ENCODE results near the gene PRAMEF2. TPM values are rescaled to one million over a fixed set of nuclear protein-coding genes. Genes with fewer than 3 reads are reported as not detected.
"Not testable (repeated sequence)": the region's sequence is repeated elsewhere in the genome, so short reads cannot be mapped to it uniquely, and the experiment has no call there.

The PRAMEF2 gene
- total RNA-seq, 2 experiments from 2014 or later, result not detected

DNA sequence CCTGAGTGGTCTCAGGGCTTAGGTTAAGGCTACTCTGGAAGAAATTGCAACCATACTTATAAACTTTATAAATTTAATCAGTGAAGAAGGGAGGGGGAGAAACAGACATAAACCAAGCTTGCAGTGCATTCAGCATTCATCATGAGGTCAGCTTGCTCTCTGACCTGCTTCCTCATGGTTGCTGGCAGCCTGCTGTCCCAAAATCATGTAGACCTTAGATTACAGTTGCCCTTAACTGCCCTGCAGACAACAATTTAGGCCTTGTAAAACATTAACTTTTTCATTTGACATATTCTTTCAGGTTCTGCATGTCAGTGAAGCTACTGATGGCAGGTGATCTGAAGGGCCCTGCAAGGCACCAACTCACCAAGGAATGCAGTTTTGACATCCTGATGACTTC is 42.3 kb downstream of the PRAMEF2 start:
- H3K9me3 Mint-ChIP-seq; H3K4me3 Mint-ChIP-seq; intact Hi-C loops (cut with micrococcal nuclease); CTCF ChIA-PET; H3K27ac Mint-ChIP-seq; H3K36me3 Mint-ChIP-seq (ENCODE audit: low read depth); DNase-seq; H3K4me1 Mint-ChIP-seq (ENCODE audit: low read depth); H3K27me3 Mint-ChIP-seq (ENCODE audit: low read depth): not testable (repeated sequence)

DNA sequence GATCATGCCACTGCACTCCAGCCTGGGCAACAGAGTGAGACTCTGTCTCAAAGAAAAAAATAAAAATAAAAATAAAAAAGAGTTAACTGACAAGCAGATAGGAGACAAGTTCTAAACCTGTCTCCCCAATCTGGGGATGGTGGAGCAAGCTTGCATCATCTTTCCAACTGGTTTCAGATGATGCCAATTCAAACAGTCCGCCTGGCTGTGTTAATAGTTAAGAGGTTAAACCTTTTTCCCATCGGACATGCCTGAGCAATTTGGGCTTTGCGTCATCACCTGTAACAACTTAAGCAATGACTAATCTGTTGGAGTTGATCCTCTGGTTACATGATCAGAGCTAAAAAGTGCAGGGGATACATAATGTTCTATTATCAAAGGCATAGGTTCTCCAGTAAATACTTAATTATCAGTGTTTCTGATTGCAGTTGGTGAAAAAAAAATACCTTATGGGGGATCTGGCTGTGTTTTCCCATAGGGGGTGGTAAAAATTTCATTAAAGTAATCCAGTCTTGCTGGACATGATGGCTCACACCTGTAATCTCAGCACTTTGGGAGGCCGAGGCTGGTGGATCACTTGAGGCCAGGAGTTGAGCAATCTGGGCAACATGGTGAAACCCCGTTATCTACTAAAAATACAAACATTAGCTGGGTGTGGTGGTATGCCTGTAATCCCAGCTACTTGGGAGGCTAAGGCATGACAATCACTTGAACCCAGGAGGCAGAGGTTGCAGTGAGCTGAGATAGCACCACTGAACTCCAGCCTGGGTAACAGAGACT is 47.1 kb downstream of the PRAMEF2 start:
- H3K27me3 Mint-ChIP-seq (ENCODE audit: low read depth); H3K4me1 Mint-ChIP-seq (ENCODE audit: low read depth); CTCF ChIA-PET; H3K27ac Mint-ChIP-seq; H3K9me3 Mint-ChIP-seq; intact Hi-C loops (cut with micrococcal nuclease); DNase-seq; H3K36me3 Mint-ChIP-seq (ENCODE audit: low read depth); H3K4me3 Mint-ChIP-seq: not testable (repeated sequence)

Other genes with a start within 250 kb of the PRAMEF2 start
- gene DHRS3, start 238.9 kb upstream of the PRAMEF2 start, total RNA-seq, result 10 to 100 TPM; 45.5 to 45.7 TPM
- not detected for gene AADACL4, start 213.0 kb upstream of the PRAMEF2 start, total RNA-seq
- gene AADACL3, start 141.0 kb upstream of the PRAMEF2 start, total RNA-seq, result not detected
- not detected for gene CFAP107, start 110.9 kb upstream of the PRAMEF2 start, total RNA-seq
- not detected for gene PRAMEF12, start 83.3 kb upstream of the PRAMEF2 start, total RNA-seq
- not detected for gene PRAMEF1, start 65.7 kb upstream of the PRAMEF2 start, total RNA-seq
- gene PRAMEF11, start 25.7 kb upstream of the PRAMEF2 start, total RNA-seq, result not detected
- not detected for gene HNRNPCL1, start 8.4 kb upstream of the PRAMEF2 start, total RNA-seq
- not detected for gene PRAMEF4, start 29.1 kb downstream of the PRAMEF2 start, total RNA-seq
- not detected for gene PRAMEF10, start 41.2 kb downstream of the PRAMEF2 start, total RNA-seq
- gene PRAMEF7, start 59.5 kb downstream of the PRAMEF2 start, total RNA-seq, result not detected
- gene PRAMEF6, start 90.5 kb downstream of the PRAMEF2 start, total RNA-seq, result not detected
- not detected for gene PRAMEF27, start 199.5 kb downstream of the PRAMEF2 start, total RNA-seq
- gene HNRNPCL3, start 203.7 kb downstream of the PRAMEF2 start, total RNA-seq, result not detected
- gene PRAMEF25, start 213.7 kb downstream of the PRAMEF2 start, total RNA-seq, result not detected